LHCN-M2 (cell line): Measurements from ENCODE around the gene NUP93. TPM values are rescaled to one million over a fixed set of nuclear protein-coding genes. Genes with fewer than 3 reads are reported as not detected.

ENCODE experiments used
- DNase-seq: peaks from one replicate; pipeline ENCODE4 v3.0.0-alpha.2; 2012; ENCODE audit warnings: low read depth
- total RNA-seq: library from RNA; depleted of rRNA; stranded (reverse); fragments of >200 nt; gene quantifications from 2 replicates; pipeline ENCODE4 v1.2.3, GENCODE V29; 2014

NUP93 gene
- total RNA-seq, 1 experiment from 2014 or later: 81.9 TPM

- DNase-seq: peak; percentile 88
Measured at GRCh38 chr16:56742030-56742984, 12.4 kb downstream of the NUP93 start.

GRCh38 chr16:56743840-56744239 is 13.9 kb downstream of the NUP93 start:
- peak; percentile 78 for DNase-seq

GRCh38 chr16:56744996-56745640 is 15.2 kb downstream of the NUP93 start:
- DNase-seq: no peak

- DNase-seq: peak; percentile 16
Measured at GRCh38 chr16:56747486-56748045, 17.6 kb downstream of the NUP93 start.

GRCh38 chr16:56748191-56748590 is 18.3 kb downstream of the NUP93 start:
- DNase-seq: no peak

GRCh38 chr16:56748826-56749225 is 18.9 kb downstream of the NUP93 start:
- no peak for DNase-seq

DNA sequence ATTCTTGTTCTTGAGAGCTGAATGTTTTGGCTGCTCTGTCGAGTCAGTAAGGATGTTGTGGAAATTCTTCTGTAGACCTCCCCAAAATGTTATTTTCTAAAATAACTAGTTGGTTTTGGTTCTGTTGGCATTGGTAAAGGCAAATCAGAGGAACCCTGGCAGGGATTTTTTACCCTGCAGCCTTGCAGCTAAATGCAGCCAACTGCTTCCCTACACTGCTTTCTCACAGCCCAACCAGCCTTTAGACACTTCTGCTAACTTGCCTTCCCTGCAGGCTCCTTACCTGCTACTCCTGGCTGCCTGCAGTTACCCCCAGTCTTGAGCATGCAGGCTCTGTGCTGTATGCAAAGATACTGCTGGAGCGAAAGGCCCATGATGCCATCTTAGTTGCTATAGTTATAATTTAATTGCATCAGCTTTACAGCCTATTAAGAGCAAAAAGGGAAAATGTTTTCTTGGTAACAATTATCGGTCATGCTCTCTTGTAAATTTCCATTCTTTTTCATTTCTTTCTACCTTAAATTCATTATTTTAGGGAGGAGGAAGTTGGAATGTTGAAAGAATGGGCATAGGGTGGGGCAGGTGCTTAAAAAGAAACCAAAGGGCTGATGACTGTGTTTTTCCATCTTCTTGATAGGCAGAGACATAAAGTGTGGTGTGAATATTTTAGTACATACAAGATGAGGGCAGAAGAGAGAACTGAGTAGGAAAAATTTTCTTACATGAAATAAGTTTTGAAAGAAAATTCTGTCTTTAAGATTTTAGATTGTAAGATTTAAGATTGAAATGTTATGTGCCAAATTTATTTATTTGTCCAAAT is 20.0 kb downstream of the NUP93 start:
- DNase-seq: no peak

- peak; percentile 40 for DNase-seq
Measured at GRCh38 chr16:56753410-56753809, 23.5 kb downstream of the NUP93 start.

- DNase-seq: no peak
Measured at GRCh38 chr16:56755038-56755437, 25.1 kb downstream of the NUP93 start.

- DNase-seq: no peak
Measured at GRCh38 chr16:56758432-56758831, 28.5 kb downstream of the NUP93 start.

GRCh38 chr16:56758930-56759329 is 29.0 kb downstream of the NUP93 start:
- no peak for DNase-seq

GRCh38 chr16:56763291-56763916 is 33.5 kb downstream of the NUP93 start:
- DNase-seq: no peak

- DNase-seq: no peak
Measured at GRCh38 chr16:56764835-56765234, 34.9 kb downstream of the NUP93 start.

DNA sequence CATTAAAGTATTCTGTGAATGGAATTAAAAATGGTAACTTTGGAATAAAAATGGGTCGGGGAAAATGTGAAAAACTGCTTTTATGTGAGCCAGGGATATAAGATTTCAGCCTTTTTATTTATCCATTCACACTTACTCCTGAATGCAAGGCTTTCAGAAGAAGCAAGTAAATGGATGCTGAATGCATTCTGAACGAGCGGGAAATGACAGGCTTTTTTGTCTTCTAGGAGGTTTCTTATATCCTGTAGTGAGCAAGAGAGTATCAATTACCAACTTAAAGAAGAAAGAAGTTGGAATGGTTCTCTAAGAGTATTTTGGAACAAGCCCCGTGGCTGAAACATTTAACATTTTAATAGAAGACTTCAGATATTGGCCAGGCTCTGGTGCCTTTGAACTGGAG is 36.0 kb downstream of the NUP93 start:
- no peak for DNase-seq

- DNase-seq: no peak
Measured at GRCh38 chr16:56767024-56767423, 37.1 kb downstream of the NUP93 start.

DNA sequence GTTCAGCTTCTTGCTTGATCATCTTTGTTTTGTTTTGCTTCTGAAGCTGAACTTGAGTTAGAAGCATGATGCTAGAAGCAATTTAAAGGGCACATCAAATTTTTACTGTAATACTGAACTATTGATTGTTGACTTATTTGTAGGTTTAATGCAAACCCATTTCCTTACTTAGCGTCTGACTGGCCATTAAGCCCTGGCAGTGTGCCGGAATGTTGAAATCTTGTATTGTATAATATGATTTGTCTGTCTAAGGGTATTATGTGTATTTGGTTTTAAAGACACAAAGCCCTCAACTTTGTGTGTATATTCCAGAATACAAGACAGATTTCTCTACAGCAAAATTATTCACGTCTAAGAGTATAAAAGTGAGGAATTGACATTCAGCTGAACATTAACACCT is 39.7 kb downstream of the NUP93 start:
- no peak for DNase-seq

DNA sequence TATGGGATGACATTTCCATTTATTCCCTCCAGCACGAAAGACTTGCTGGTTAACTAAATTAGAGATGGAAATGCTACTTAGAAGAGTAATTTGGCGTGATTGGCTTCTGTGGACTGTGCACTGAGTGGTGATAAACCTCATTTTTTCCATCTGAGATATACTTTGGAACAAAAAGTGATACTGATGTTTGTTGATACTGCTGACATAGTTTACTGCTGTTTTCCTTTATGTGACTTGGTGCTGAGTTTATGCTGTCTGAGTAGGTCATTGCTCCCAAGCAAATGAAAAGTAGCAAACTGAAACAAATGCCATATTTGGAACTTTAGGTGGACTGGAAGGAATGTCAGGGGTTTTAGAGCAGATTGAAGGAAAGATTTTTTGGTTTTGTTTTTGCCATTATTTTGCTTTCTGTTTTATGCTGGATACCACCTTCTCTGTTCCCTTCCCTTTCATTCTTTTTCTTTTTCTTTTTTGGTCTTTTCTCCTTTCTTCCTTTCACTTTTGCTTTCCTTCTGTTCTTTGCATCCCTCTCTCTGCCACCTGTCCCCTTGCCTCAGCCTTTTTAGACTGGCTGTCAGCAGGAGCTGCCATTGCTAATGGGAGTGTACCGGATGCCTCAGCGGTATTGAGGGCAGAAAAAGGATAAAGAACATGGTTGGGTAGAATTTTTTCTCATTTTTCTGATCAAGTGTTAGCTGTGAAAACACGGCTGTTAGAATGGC is 41.8 kb downstream of the NUP93 start:
- DNase-seq: peak; percentile 71

DNA sequence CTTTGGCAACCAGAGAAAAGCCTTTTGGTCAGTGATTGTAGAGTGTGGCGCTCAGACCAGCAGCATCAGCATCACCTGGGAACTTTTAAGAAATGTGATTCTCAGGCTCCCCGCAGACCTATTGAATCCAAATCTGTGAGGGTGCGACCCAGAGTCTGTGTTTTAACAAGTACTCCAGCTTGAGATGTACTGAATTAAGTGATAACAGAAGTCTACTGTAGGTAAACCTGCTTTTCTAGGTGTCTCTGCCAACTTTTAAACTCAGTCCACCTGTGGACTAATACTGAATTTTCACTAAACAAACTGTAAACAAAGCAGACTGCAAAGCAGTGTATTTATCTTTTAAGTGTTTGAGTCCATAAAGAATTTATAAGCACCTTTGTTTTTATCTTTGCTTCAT is 43.6 kb downstream of the NUP93 start:
- no peak for DNase-seq

DNA sequence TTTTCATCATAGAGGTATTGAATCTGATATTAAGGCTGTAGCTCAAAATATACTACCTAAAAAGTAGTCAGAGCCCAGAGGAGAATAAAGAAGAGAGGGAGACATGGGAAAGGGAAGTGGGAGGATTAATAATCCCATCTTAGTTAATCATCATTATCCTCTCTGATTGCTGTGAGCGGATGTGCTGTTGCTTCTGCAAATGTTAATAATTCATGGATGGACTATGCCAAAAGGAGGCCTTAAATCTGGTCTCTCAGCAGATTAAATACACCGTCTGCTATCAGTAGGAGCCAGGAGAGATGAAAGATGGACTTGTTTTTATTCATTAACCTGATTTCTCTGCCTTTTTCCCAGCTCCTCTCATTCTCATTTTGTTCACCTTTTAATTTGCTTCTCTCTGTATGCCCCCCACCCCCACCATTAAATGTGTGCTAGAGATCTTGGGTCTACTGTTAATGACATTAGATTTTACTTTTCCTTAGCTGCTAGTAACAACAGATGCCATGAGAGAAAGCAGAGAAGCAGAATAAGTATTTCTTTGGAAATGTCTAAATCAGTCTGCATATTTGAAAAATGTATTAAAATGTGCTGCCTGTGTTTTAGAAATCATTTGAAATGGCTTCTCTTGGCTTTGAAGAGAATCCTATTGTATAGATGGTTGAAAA is 44.2 kb downstream of the NUP93 start:
- no peak for DNase-seq

- no peak for DNase-seq
Measured at GRCh38 chr16:56775162-56775561, 45.2 kb downstream of the NUP93 start.
